Natural killer cell (primary cell): ENCODE data around the gene ZNF438. TPM values are rescaled to one million over a fixed set of nuclear protein-coding genes. Genes with fewer than 3 reads are reported as not detected.

Source experiments
- ATAC-seq, 3 donors: fragments of 150-1000 bp in 2 of 3; fragments of 200-7000 bp in 1 of 3; cut with Tn5 transposase; 1 replicate in 1 of 3; 2 replicates in 2 of 3; pipeline ENCODE4 v1.10.0; 2021; ENCODE audit warnings: mild to moderate bottlenecking in 2 of 3, moderate library complexity in 2 of 3
- DNase-seq, 2 donors: peaks; one replicate each; pipeline versions ENCODE4 v3.0.0 to v3.0.0-alpha.2; 2013 to 2021; ENCODE audit warnings: mixed read lengths in 1 of 2
- H3K27ac ChIP-seq: one replicate; pipeline ENCODE4 v1.5.1; 2013; ENCODE audit warnings: mild to moderate bottlenecking, low read length
- H3K27me3 ChIP-seq: one replicate; pipeline ENCODE4 v1.6.1; 2013; ENCODE audit warnings: low read length; ENCODE audit not compliant: control insufficient read depth, insufficient read depth
- H3K36me3 ChIP-seq: one replicate; pipeline ENCODE4 v1.6.1; 2013; ENCODE audit warnings: low read length; ENCODE audit not compliant: control insufficient read depth, insufficient read depth
- H3K4me1 ChIP-seq: one replicate; pipeline ENCODE4 v1.6.1; 2013; ENCODE audit warnings: low read length; ENCODE audit not compliant: control insufficient read depth, insufficient read depth
- H3K4me3 ChIP-seq: one replicate; pipeline ENCODE4 v1.5.1; 2013; ENCODE audit warnings: low read length
- H3K9me3 ChIP-seq: one replicate; pipeline ENCODE4 v1.6.1; 2013; ENCODE audit warnings: low read length; ENCODE audit not compliant: control insufficient read depth, insufficient read depth
- H3K27ac Mint-ChIP-seq, 2 donors: one replicate each; pipeline ENCODE4 v1.8.0; 2022; ENCODE audit warnings: mild to moderate bottlenecking in 2 of 2, mixed read lengths in 2 of 2, moderate library complexity in 1 of 2
- H3K27me3 Mint-ChIP-seq, 2 donors: one replicate each; pipeline ENCODE4 v1.8.0; 2022; ENCODE audit warnings: low read depth in 2 of 2, mixed read lengths in 2 of 2
- H3K36me3 Mint-ChIP-seq: one replicate; pipeline ENCODE4 v1.8.0; 2022; ENCODE audit warnings: mixed read lengths
- H3K4me1 Mint-ChIP-seq, 2 donors: one replicate each; pipeline ENCODE4 v1.8.0; 2022; ENCODE audit warnings: mixed read lengths in 2 of 2
- H3K4me3 Mint-ChIP-seq: one replicate; pipeline ENCODE4 v1.8.0; 2022; ENCODE audit warnings: mild to moderate bottlenecking, moderate library complexity, mixed read lengths
- H3K9me3 Mint-ChIP-seq, 2 donors: one replicate each; pipeline ENCODE4 v1.8.0; 2022; ENCODE audit warnings: mixed read lengths in 2 of 2
- CTCF ChIP-seq: fragments of 200-600 bp; IDR thresholded peaks from one replicate; pipeline ENCODE4 v1.8.0; 2022; ENCODE audit warnings: antibody characterized with exemption
- WGBS: methylation state at CpG from one replicate; pipeline ENCODE4 v1.1.7; 2013; ENCODE audit warnings: missing lambda C conversion rate; ENCODE audit not compliant: insufficient coverage; 5-methylcytosine and 5-hydroxymethylcytosine counted together
- intact Hi-C: fragments of 100-400 bp; cut with micrococcal nuclease; formaldehyde crosslinking; loops from one replicate; pipeline ENCODE4 v1.14.2; 2022
- total RNA-seq, 4 donors: library from RNA; stranded (reverse); fragments of 120-200 nt in 1 of 4; gene quantifications; one replicate each; pipeline versions ENCODE4 v1.2.3 to v1.2.4, GENCODE V29; 2013 to 2022

The ZNF438 gene
- total RNA-seq, 3 donors from 2014 or later (not counting 1 experiment from before 2014, with no cell fraction given), result 2.2 to 3.7 (median 3.7) TPM

- H3K27ac ChIP-seq, result no peak overlapping the region
- no peaks in the 10 kb centered on the region for H3K36me3 Mint-ChIP-seq
- WGBS, result 48% methylated on average over 3 of the region's 6 CpGs
- no peaks in the 10 kb centered on the region for H3K4me1 Mint-ChIP-seq
- H3K4me3 Mint-ChIP-seq, result no peak overlapping the region
- no peak for TF ChIP-seq CTCF
- DNase-seq, result no peak
- peaks cover 3% of the 10 kb centered on the region for H3K36me3 ChIP-seq
- H3K9me3 ChIP-seq, result no peaks in the 10 kb centered on the region
- H3K27me3 Mint-ChIP-seq, result no peaks in the 10 kb centered on the region
- no peaks in the 10 kb centered on the region for H3K9me3 Mint-ChIP-seq
- H3K27me3 ChIP-seq, result no peaks in the 10 kb centered on the region
- no peaks in the 10 kb centered on the region for H3K4me1 ChIP-seq
- H3K4me3 ChIP-seq, result no peak overlapping the region
- intact Hi-C loops, result no loop called here
- no peak for ATAC-seq
- no peak overlapping the region for H3K27ac Mint-ChIP-seq
Observed at GRCh38 chr10:30840395-30841050, 191.1 kb downstream of the ZNF438 start.

GRCh38 chr10:30839652-30840051 is 192.0 kb downstream of the ZNF438 start:
- Histone ChIP-seq H3K27me3 (no peaks in the 10 kb centered on the region), H3K27ac (no peak overlapping the region), H3K4me3 (no peak overlapping the region), H3K36me3 (no peaks in the 10 kb centered on the region), H3K4me1 (no peaks in the 10 kb centered on the region), H3K9me3 (no peaks in the 10 kb centered on the region)
- Mint-ChIP-seq H3K9me3 (no peaks in the 10 kb centered on the region), H3K36me3 (no peaks in the 10 kb centered on the region), H3K4me3 (no peak overlapping the region), H3K27ac (no peak overlapping the region), H3K27me3 (no peaks in the 10 kb centered on the region), H3K4me1 (no peaks in the 10 kb centered on the region)
- no peak for DNase-seq
- intact Hi-C loops, result no loop called here
- WGBS, result 50% methylated on average over 1 of the region's 2 CpGs
- TF ChIP-seq CTCF, result no peak
- no peak for ATAC-seq

DNA sequence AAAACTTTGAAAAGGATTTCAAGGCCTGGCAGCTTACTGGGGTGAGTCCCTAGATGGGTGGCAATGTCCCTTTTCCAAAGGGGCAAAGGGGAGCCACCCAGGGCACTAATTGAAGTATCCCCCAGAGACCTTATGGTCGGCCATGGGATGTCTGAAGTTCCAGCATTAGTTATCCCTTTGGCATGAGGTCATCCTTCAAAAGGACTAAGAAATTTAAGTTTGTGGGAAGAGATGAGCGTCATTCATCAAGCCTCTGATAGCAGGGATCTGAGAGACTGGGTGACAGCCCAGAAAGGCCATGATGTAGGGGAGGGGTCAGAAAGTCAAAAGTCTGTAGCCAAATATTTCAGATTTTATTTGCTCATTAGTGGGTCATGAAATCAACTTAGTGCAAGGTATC is 195.3 kb downstream of the ZNF438 start:
- Mint-ChIP-seq H3K27ac (no peak overlapping the region), H3K27me3 (no peaks in the 10 kb centered on the region), H3K36me3 (no peaks in the 10 kb centered on the region), H3K4me3 (no peak overlapping the region), H3K9me3 (no peaks in the 10 kb centered on the region), H3K4me1 (no peaks in the 10 kb centered on the region)
- Histone ChIP-seq H3K27ac (no peak overlapping the region), H3K36me3 (no peaks in the 10 kb centered on the region), H3K4me3 (no peak overlapping the region), H3K9me3 (no peaks in the 10 kb centered on the region), H3K4me1 (no peaks in the 10 kb centered on the region), H3K27me3 (no peaks in the 10 kb centered on the region)
- intact Hi-C loops, result no loop called here
- DNase-seq (no peak), ATAC-seq (no peak)
- 88% methylated on average over 2 of the region's 2 CpGs for WGBS
- no peak for TF ChIP-seq CTCF

- Histone ChIP-seq H3K4me1 (no peaks in the 10 kb centered on the region), H3K9me3 (no peaks in the 10 kb centered on the region), H3K36me3 (no peaks in the 10 kb centered on the region), H3K27ac (no peak overlapping the region), H3K27me3 (no peaks in the 10 kb centered on the region), H3K4me3 (no peak overlapping the region)
- intact Hi-C loops, result no loop called here
- Mint-ChIP-seq H3K27me3 (no peaks in the 10 kb centered on the region), H3K27ac (no peak overlapping the region), H3K9me3 (no peaks in the 10 kb centered on the region), H3K36me3 (no peaks in the 10 kb centered on the region), H3K4me1 (no peaks in the 10 kb centered on the region), H3K4me3 (no peak overlapping the region)
- DNase-seq, result no peak
- TF ChIP-seq CTCF, result no peak
- ATAC-seq, result no peak
- WGBS, result 91% methylated on average over 11 of the region's 12 CpGs
Observed at GRCh38 chr10:30835146-30835545, 196.5 kb downstream of the ZNF438 start.
